Sigmoid colon (tissue), 4 donors: ENCODE measurements around the gene CHPT1.

Source experiments
- CTCF ChIP-seq, 4 experiments: fragments of 450-650 bp in 3 of 4; fragments of 200-600 bp in 1 of 4; IDR thresholded peaks; one replicate each; pipeline ENCODE4 v1.5.1; 2016 to 2019; ENCODE audit warnings: antibody characterized with exemption in 4 of 4, mild to moderate bottlenecking in 3 of 4, moderate library complexity in 2 of 4
- EP300 ChIP-seq, 4 donors: sonication (generic); formaldehyde crosslinking; IDR thresholded peaks; one replicate each; pipeline ENCODE4 v1.6.1; 2017; ENCODE audit warnings: antibody characterized with exemption in 4 of 4
- POLR2A ChIP-seq, 2 donors: fragments of 450-650 bp; IDR thresholded peaks; one replicate each; pipeline ENCODE4 v1.6.1; 2016; ENCODE audit warnings: antibody characterized with exemption in 2 of 2, mild to moderate bottlenecking in 2 of 2, moderate library complexity in 2 of 2
- POLR2AphosphoS5 ChIP-seq, 4 donors: sonication (generic); formaldehyde crosslinking; IDR thresholded peaks; one replicate each; pipeline ENCODE4 v1.6.1; 2017; ENCODE audit warnings: antibody characterized with exemption in 4 of 4

DNA sequence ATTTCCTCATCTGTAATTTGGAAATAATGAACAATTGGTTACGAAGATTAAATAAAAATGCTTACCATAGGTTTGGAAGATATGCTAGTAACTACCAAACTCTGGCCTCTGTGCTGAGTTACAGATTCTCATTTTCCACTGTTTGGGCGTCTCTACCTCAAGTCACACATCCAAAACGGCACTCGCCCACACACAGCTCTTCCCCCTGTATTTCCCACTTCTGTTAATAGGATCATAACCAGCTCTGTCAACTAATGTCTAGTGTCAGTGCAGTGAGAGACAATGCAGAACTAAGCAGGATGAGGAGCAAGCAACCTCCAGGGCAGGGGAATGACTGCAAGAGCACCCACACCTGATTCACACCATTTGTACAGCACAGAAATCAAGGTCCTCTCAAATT lies 52.7 kb downstream of the CHPT1 start:
- TF ChIP-seq POLR2A (IDR thresholded peaks at IDR 0.05) (no peak), EP300 (IDR thresholded peaks at IDR 0.05) (no peak), CTCF (IDR thresholded peaks at IDR 0.05) (no peak), POLR2AphosphoS5 (IDR thresholded peaks at IDR 0.05) (no peak)
